ENCODE data around the gene CHRNB2.

DNA sequence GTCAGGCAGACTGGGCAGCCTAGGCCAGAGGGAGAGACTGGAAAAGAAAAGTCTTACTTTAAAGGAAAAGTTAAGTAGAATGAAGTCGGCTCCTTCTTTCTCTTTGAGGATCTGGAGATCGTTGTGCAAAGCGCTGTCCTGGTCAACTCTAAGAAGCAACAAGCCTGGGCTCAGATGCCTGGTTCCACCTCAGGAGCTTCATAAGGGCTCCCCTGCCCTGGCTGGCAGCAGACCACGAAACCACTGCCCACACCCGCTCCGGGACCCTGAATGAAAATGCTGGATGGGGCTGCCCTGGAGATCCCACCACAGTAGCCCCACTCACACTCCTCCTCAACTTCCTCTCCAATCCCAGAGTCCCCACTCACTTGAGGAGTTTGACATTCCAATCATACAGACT, 15.5 kb upstream of the CHRNB2 start:
- TF ChIP-seq, protein P1, sequence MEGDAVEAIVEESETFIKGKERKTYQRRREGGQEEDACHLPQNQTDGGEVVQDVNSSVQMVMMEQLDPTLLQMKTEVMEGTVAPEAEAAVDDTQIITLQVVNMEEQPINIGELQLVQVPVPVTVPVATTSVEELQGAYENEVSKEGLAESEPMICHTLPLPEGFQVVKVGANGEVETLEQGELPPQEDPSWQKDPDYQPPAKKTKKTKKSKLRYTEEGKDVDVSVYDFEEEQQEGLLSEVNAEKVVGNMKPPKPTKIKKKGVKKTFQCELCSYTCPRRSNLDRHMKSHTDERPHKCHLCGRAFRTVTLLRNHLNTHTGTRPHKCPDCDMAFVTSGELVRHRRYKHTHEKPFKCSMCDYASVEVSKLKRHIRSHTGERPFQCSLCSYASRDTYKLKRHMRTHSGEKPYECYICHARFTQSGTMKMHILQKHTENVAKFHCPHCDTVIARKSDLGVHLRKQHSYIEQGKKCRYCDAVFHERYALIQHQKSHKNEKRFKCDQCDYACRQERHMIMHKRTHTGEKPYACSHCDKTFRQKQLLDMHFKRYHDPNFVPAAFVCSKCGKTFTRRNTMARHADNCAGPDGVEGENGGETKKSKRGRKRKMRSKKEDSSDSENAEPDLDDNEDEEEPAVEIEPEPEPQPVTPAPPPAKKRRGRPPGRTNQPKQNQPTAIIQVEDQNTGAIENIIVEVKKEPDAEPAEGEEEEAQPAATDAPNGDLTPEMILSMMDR (IDR thresholded peaks at IDR 0.05), result no peak
- TF ChIP-seq POLR2A (IDR thresholded peaks at IDR 0.05), result no peak

Measured in ovary (tissue), 3 donors.